CD4-positive, CD25-positive, alpha-beta regulatory T cell (primary cell): ENCODE data around the gene CACNA1B. TPM values are rescaled to one million over a fixed set of nuclear protein-coding genes. Genes with fewer than 3 reads are reported as not detected.

Experiments used
- ATAC-seq, 2 donors: fragments of 150-1000 bp; cut with Tn5 transposase; one replicate each; pipeline ENCODE4 v1.10.0; 2021; ENCODE audit warnings: low read depth in 2 of 2, moderate number of reproducible peaks in 2 of 2, moderate library complexity in 1 of 2
- DNase-seq, 3 donors: peaks; one replicate each; pipeline versions ENCODE4 v3.0.0 to v3.0.0-alpha.2; 2012 to 2022; ENCODE audit warnings: mixed read lengths in 1 of 3
- H3K27ac ChIP-seq: one replicate; pipeline ENCODE4 v1.7.0; 2013; ENCODE audit warnings: mild to moderate bottlenecking, low read length; ENCODE audit not compliant: insufficient read depth, poor library complexity, severe bottlenecking
- H3K27me3 ChIP-seq: one replicate; pipeline ENCODE4 v1.7.0; 2013; ENCODE audit warnings: low read length; ENCODE audit not compliant: control insufficient read depth, insufficient read depth
- H3K36me3 ChIP-seq: one replicate; pipeline ENCODE4 v1.7.0; 2013; ENCODE audit warnings: mild to moderate bottlenecking, low read length, moderate library complexity; ENCODE audit not compliant: control insufficient read depth, insufficient read depth
- H3K4me1 ChIP-seq: 2 replicates; pipeline ENCODE4 v1.7.0; 2013; ENCODE audit warnings: mild to moderate bottlenecking, low read length; ENCODE audit not compliant: insufficient read depth, control insufficient read depth, poor library complexity, severe bottlenecking
- H3K4me3 ChIP-seq: one replicate; pipeline ENCODE4 v1.7.0; 2013; ENCODE audit warnings: low read depth, mild to moderate bottlenecking, low read length, moderate library complexity
- H3K9me3 ChIP-seq, 2 experiments: 1 replicate in 1 of 2; 2 replicates in 1 of 2; pipeline ENCODE4 v1.7.0; 2013; ENCODE audit warnings: low read length in 2 of 2, mild to moderate bottlenecking in 1 of 2, moderate library complexity in 1 of 2; ENCODE audit not compliant: control insufficient read depth in 2 of 2
- H3K27ac Mint-ChIP-seq, 3 donors: one replicate each; pipeline ENCODE4 v1.8.0; 2020 to 2022; ENCODE audit warnings: mild to moderate bottlenecking in 3 of 3, mixed read lengths in 3 of 3, moderate library complexity in 2 of 3
- H3K27me3 Mint-ChIP-seq: one replicate; pipeline ENCODE4 v1.8.0; 2022; ENCODE audit warnings: mild to moderate bottlenecking, mixed read lengths
- H3K36me3 Mint-ChIP-seq: one replicate; pipeline ENCODE4 v1.8.0; 2020; ENCODE audit warnings: mixed read lengths
- H3K4me1 Mint-ChIP-seq, 4 donors: one replicate each; pipeline ENCODE4 v1.8.0; 2020 to 2022; ENCODE audit warnings: mixed read lengths in 4 of 4, mild to moderate bottlenecking in 1 of 4
- H3K4me3 Mint-ChIP-seq, 4 donors: one replicate each; pipeline ENCODE4 v1.8.0; 2020 to 2022; ENCODE audit warnings: mild to moderate bottlenecking in 4 of 4, mixed read lengths in 4 of 4, moderate library complexity in 3 of 4
- H3K9me3 Mint-ChIP-seq, 7 donors: one replicate each; pipeline ENCODE4 v1.8.0; 2020 to 2022; ENCODE audit warnings: mixed read lengths in 7 of 7, mild to moderate bottlenecking in 3 of 7, moderate library complexity in 2 of 7
- polyA plus RNA-seq, 4 donors: library from polyadenylated mRNA; unstranded; fragments of 300-500 nt; fragmentation: Illumina TruSeq; gene quantifications; one replicate each; pipeline ENCODE4 v1.2.3, GENCODE V29; 2021
- total RNA-seq: library from RNA; stranded (reverse); gene quantifications from one replicate; pipeline ENCODE4 v1.2.3, GENCODE V29; 2022

The CACNA1B gene
- total and polyA plus RNA-seq, 5 donors from 2014 or later = not detected

- Mint-ChIP-seq H3K27me3 (peaks cover 13% of the 10 kb centered on the region), H3K36me3 (no peaks in the 10 kb centered on the region), H3K4me3 (no peak overlapping the region), H3K4me1 (no peaks in the 10 kb centered on the region), H3K27ac (no peak overlapping the region), H3K9me3 (no peaks in the 10 kb centered on the region)
- ATAC-seq = no peak
- DNase-seq = no peak
- Histone ChIP-seq H3K4me3 (no peak overlapping the region), H3K36me3 (no peaks in the 10 kb centered on the region), H3K27me3 (no peaks in the 10 kb centered on the region), H3K4me1 (no peaks in the 10 kb centered on the region), H3K9me3 (no peaks in the 10 kb centered on the region), H3K27ac (no peak overlapping the region)
These were observed 165.5 kb downstream of the CACNA1B start for GRCh38 chr9:138043061-138043410.

- peaks cover 13% of the 10 kb centered on the region for H3K27me3 Mint-ChIP-seq
- H3K4me3 Mint-ChIP-seq = no peak overlapping the region
- no peaks in the 10 kb centered on the region for H3K9me3 Mint-ChIP-seq
- Histone ChIP-seq H3K4me1 (no peaks in the 10 kb centered on the region), H3K36me3 (no peaks in the 10 kb centered on the region), H3K27ac (no peak overlapping the region), H3K27me3 (no peaks in the 10 kb centered on the region), H3K4me3 (no peak overlapping the region), H3K9me3 (no peaks in the 10 kb centered on the region)
- H3K4me1 Mint-ChIP-seq = no peaks in the 10 kb centered on the region
- H3K36me3 Mint-ChIP-seq = no peaks in the 10 kb centered on the region
- ATAC-seq (no peak), DNase-seq (no peak)
- no peak overlapping the region for H3K27ac Mint-ChIP-seq
These were observed 166.1 kb downstream of the CACNA1B start for GRCh38 chr9:138043411-138044345.

- no peak for ATAC-seq
- no peak overlapping the region for H3K4me3 ChIP-seq
- Mint-ChIP-seq H3K36me3 (no peaks in the 10 kb centered on the region), H3K4me1 (no peaks in the 10 kb centered on the region), H3K27ac (peak overlapping the region in 1 of 3 donors; percentile 52), H3K9me3 (no peaks in the 10 kb centered on the region), H3K27me3 (peaks cover 11% of the 10 kb centered on the region), H3K4me3 (no peak overlapping the region)
- no peak for DNase-seq
- H3K27me3 ChIP-seq = no peaks in the 10 kb centered on the region
- no peaks in the 10 kb centered on the region for H3K9me3 ChIP-seq
- H3K27ac ChIP-seq = no peak overlapping the region
- no peaks in the 10 kb centered on the region for H3K36me3 ChIP-seq
- H3K4me1 ChIP-seq = no peaks in the 10 kb centered on the region
These were observed 167.2 kb downstream of the CACNA1B start for GRCh38 chr9:138044485-138045383.

- Mint-ChIP-seq H3K27ac (peak overlapping the region in 1 of 3 donors; percentile 33), H3K4me3 (no peak overlapping the region), H3K27me3 (peaks cover 4% of the 10 kb centered on the region), H3K36me3 (no peaks in the 10 kb centered on the region), H3K4me1 (no peaks in the 10 kb centered on the region), H3K9me3 (no peaks in the 10 kb centered on the region)
- H3K27me3 ChIP-seq = no peaks in the 10 kb centered on the region
- no peak overlapping the region for H3K4me3 ChIP-seq
- ATAC-seq (no peak), DNase-seq (no peak)
- no peaks in the 10 kb centered on the region for H3K4me1 ChIP-seq
- H3K36me3 ChIP-seq = no peaks in the 10 kb centered on the region
- H3K27ac ChIP-seq = no peak overlapping the region
- no peaks in the 10 kb centered on the region for H3K9me3 ChIP-seq
These were observed 168.2 kb downstream of the CACNA1B start for GRCh38 chr9:138045541-138046490.

- DNase-seq = no peak
- H3K36me3 ChIP-seq = no peaks in the 10 kb centered on the region
- peaks cover 4% of the 10 kb centered on the region for H3K27me3 Mint-ChIP-seq
- ATAC-seq = no peak
- H3K4me1 ChIP-seq = no peaks in the 10 kb centered on the region
- no peaks in the 10 kb centered on the region for H3K9me3 Mint-ChIP-seq
- H3K27me3 ChIP-seq = no peaks in the 10 kb centered on the region
- H3K27ac ChIP-seq = no peak overlapping the region
- H3K4me3 Mint-ChIP-seq = no peak overlapping the region
- no peaks in the 10 kb centered on the region for H3K9me3 ChIP-seq
- no peak overlapping the region for H3K4me3 ChIP-seq
- H3K27ac Mint-ChIP-seq = no peak overlapping the region
- H3K36me3 Mint-ChIP-seq = no peaks in the 10 kb centered on the region
- H3K4me1 Mint-ChIP-seq = no peaks in the 10 kb centered on the region
These were observed 169.2 kb downstream of the CACNA1B start for GRCh38 chr9:138046641-138047301.

GRCh38 chr9:138047469-138048040 lies 170.0 kb downstream of the CACNA1B start:
- no peaks in the 10 kb centered on the region for H3K27me3 ChIP-seq
- no peak for DNase-seq
- no peak for ATAC-seq

More at GRCh38 chr9:138047469-138048040, 170.0 kb downstream of the CACNA1B start:
- H3K4me1 Mint-ChIP-seq = no peaks in the 10 kb centered on the region
- H3K9me3 ChIP-seq = no peaks in the 10 kb centered on the region
- no peaks in the 10 kb centered on the region for H3K9me3 Mint-ChIP-seq
- H3K4me1 ChIP-seq = no peaks in the 10 kb centered on the region
- no peak overlapping the region for H3K4me3 Mint-ChIP-seq
- no peaks in the 10 kb centered on the region for H3K36me3 ChIP-seq
- H3K27ac Mint-ChIP-seq = no peak overlapping the region
- H3K4me3 ChIP-seq = no peak overlapping the region
- no peak overlapping the region for H3K27ac ChIP-seq
- H3K36me3 Mint-ChIP-seq = no peaks in the 10 kb centered on the region
- H3K27me3 Mint-ChIP-seq = peaks cover 4% of the 10 kb centered on the region
